HEK293 (cell line): Measurements from ENCODE around the gene UNG.

Experiments used
- CTCF ChIA-PET: fragments of 350-600 bp; formaldehyde crosslinking; extraction: SDS; loops from one replicate; lab custom pipeline; 2021; ENCODE audit warnings: antibody characterized with exemption; lab: Yijun Ruan, JAX
- POLR2A ChIA-PET: fragments of 300-600 bp; formaldehyde crosslinking; extraction: SDS; loops from one replicate; lab custom pipeline; 2020; ENCODE audit warnings: antibody characterized with exemption, inconsistent platforms; lab: Yijun Ruan, JAX
- H3K27ac ChIP-seq: fragments of 200-500 bp; sonication (Bioruptor generic); 2 replicates; pipeline ENCODE4 v1.5.1; 2014; ENCODE audit warnings: low read depth, low read length, control low read depth, inconsistent platforms; ENCODE audit errors: extremely low read depth
- H3K36me3 ChIP-seq, 2 experiments: fragments of 200-500 bp in 1 of 2; sonication (Bioruptor generic) in 1 of 2; 1 replicate in 1 of 2; 2 replicates in 1 of 2; pipeline ENCODE4 v1.5.1; 2014 to 2017; ENCODE audit warnings: inconsistent platforms in 2 of 2, low read length in 2 of 2; ENCODE audit not compliant: control insufficient read depth in 2 of 2, insufficient read depth in 1 of 2
- H3K4me1 ChIP-seq: fragments of 200-500 bp; sonication (Bioruptor generic); 2 replicates; pipeline ENCODE4 v1.5.1; 2014; ENCODE audit warnings: mild to moderate bottlenecking, low read length, inconsistent platforms; ENCODE audit not compliant: control insufficient read depth, insufficient read depth
- H3K4me3 ChIP-seq: 2 replicates; pipeline ENCODE4 v1.5.1; 2011; ENCODE audit warnings: low read depth, mild to moderate bottlenecking, control low read depth, low read length, moderate library complexity
- H3K9me3 ChIP-seq: fragments of 200-500 bp; sonication (Bioruptor generic); 2 replicates; pipeline ENCODE4 v1.5.1; 2014; ENCODE audit warnings: low read depth, low read length, inconsistent platforms; ENCODE audit not compliant: control insufficient read depth, insufficient read depth
- GLIS1 ChIP-seq: fragments of 450-650 bp; formaldehyde crosslinking; IDR thresholded peaks from 2 replicates; pipeline ENCODE4 v1.5.1; 2016; ENCODE audit warnings: missing biosample characterization, missing genetic modification characterization
- HIC1 ChIP-seq: fragments of 450-650 bp; formaldehyde crosslinking; IDR thresholded peaks from 2 replicates; pipeline ENCODE4 v1.5.1; 2016; ENCODE audit warnings: missing biosample characterization, missing genetic modification characterization
- KLF16 ChIP-seq: fragments of 450-650 bp; formaldehyde crosslinking; IDR thresholded peaks from 2 replicates; pipeline ENCODE4 v1.5.1; 2017; ENCODE audit warnings: missing biosample characterization, missing genetic modification characterization
- KLF9 ChIP-seq: fragments of 450-650 bp; formaldehyde crosslinking; IDR thresholded peaks from 2 replicates; pipeline ENCODE4 v1.5.1; 2016; ENCODE audit warnings: missing biosample characterization, missing genetic modification characterization, low read depth
- MYNN ChIP-seq: fragments of 450-650 bp; formaldehyde crosslinking; IDR thresholded peaks from 2 replicates; pipeline ENCODE4 v1.5.1; 2016; ENCODE audit warnings: missing biosample characterization, missing genetic modification characterization, borderline replicate concordance
- TCF7L2 ChIP-seq: IDR thresholded peaks from 2 replicates; pipeline ENCODE4 v1.6.1; 2011; ENCODE audit warnings: low read depth, mild to moderate bottlenecking, inconsistent platforms, low read length, moderate library complexity, borderline replicate concordance
- ZBTB20 ChIP-seq: fragments of 450-650 bp; formaldehyde crosslinking; IDR thresholded peaks from 2 replicates; pipeline ENCODE4 v1.5.1; 2016; ENCODE audit warnings: missing biosample characterization, missing genetic modification characterization
- ZFP41 ChIP-seq: fragments of 450-650 bp; formaldehyde crosslinking; IDR thresholded peaks from 2 replicates; pipeline ENCODE4 v1.5.1; 2016; ENCODE audit warnings: missing biosample characterization, missing genetic modification characterization, borderline replicate concordance
- ZNF133 ChIP-seq: fragments of 450-650 bp; formaldehyde crosslinking; IDR thresholded peaks from 2 replicates; pipeline ENCODE4 v1.5.1; 2016; ENCODE audit warnings: missing biosample characterization, missing genetic modification characterization
- ZNF146 ChIP-seq: fragments of 450-650 bp; formaldehyde crosslinking; IDR thresholded peaks from 2 replicates; pipeline ENCODE4 v1.5.1; 2016; ENCODE audit warnings: missing biosample characterization, missing genetic modification characterization
- ZNF174 ChIP-seq: fragments of 450-650 bp; formaldehyde crosslinking; IDR thresholded peaks from 2 replicates; pipeline ENCODE4 v1.5.0; 2017; ENCODE audit warnings: missing biosample characterization, mild to moderate bottlenecking, missing genetic modification characterization
- ZNF202 ChIP-seq: fragments of 450-650 bp; formaldehyde crosslinking; IDR thresholded peaks from 2 replicates; pipeline ENCODE4 v1.5.1; 2016; ENCODE audit warnings: missing biosample characterization, missing genetic modification characterization, borderline replicate concordance
- ZNF23 ChIP-seq: fragments of 450-650 bp; formaldehyde crosslinking; IDR thresholded peaks from 2 replicates; pipeline ENCODE4 v1.5.1; 2016; ENCODE audit warnings: missing biosample characterization, missing genetic modification characterization, borderline replicate concordance
- ZNF292 ChIP-seq: fragments of 450-650 bp; formaldehyde crosslinking; IDR thresholded peaks from 2 replicates; pipeline ENCODE4 v1.5.1; 2016; ENCODE audit warnings: low read depth, missing biosample characterization, missing genetic modification characterization, borderline replicate concordance
- ZNF404 ChIP-seq: fragments of 450-650 bp; formaldehyde crosslinking; IDR thresholded peaks from 2 replicates; pipeline ENCODE4 v1.5.1; 2017; ENCODE audit warnings: missing biosample characterization, missing genetic modification characterization
- ZNF48 ChIP-seq: fragments of 450-650 bp; formaldehyde crosslinking; IDR thresholded peaks from 2 replicates; pipeline ENCODE4 v1.5.1; 2016; ENCODE audit warnings: missing biosample characterization, missing genetic modification characterization
- ZNF530 ChIP-seq: fragments of 450-650 bp; formaldehyde crosslinking; IDR thresholded peaks from 2 replicates; pipeline ENCODE4 v1.5.1; 2016; ENCODE audit warnings: low read depth, missing biosample characterization, missing genetic modification characterization
- ZNF549 ChIP-seq: fragments of 450-650 bp; IDR thresholded peaks from 2 replicates; pipeline ENCODE4 v1.5.1; 2018; ENCODE audit warnings: missing biosample characterization, missing genetic modification characterization, mild to moderate bottlenecking, inconsistent platforms, moderate library complexity
- ZNF585B ChIP-seq: fragments of 450-650 bp; formaldehyde crosslinking; IDR thresholded peaks from 2 replicates; pipeline ENCODE4 v1.5.1; 2016; ENCODE audit warnings: missing biosample characterization, missing genetic modification characterization
- ZNF624 ChIP-seq: fragments of 450-650 bp; formaldehyde crosslinking; IDR thresholded peaks from 2 replicates; pipeline ENCODE4 v1.5.1; 2017; ENCODE audit warnings: missing biosample characterization, missing genetic modification characterization
- ZNF626 ChIP-seq: fragments of 450-650 bp; sonication (Bioruptor Pico); formaldehyde crosslinking; IDR thresholded peaks from 2 replicates; pipeline ENCODE4 v1.5.1; 2018; ENCODE audit warnings: missing biosample characterization, missing genetic modification characterization, inconsistent platforms
- TF ChIP-seq, protein P1 (sequence below): fragments of 450-650 bp; formaldehyde crosslinking; IDR thresholded peaks from 2 replicates; pipeline ENCODE4 v1.5.1; 2016; ENCODE audit warnings: missing biosample characterization, missing genetic modification characterization
- TF ChIP-seq, protein P2 (sequence below): fragments of 450-650 bp; formaldehyde crosslinking; IDR thresholded peaks from 2 replicates; pipeline ENCODE4 v1.5.0; 2017; ENCODE audit warnings: missing biosample characterization, missing genetic modification characterization, borderline replicate concordance
- TF ChIP-seq, protein P3 (sequence below): fragments of 450-650 bp; formaldehyde crosslinking; IDR thresholded peaks from 2 replicates; pipeline ENCODE4 v1.5.1; 2017; ENCODE audit warnings: missing biosample characterization, missing genetic modification characterization

Gene UNG

DNA sequence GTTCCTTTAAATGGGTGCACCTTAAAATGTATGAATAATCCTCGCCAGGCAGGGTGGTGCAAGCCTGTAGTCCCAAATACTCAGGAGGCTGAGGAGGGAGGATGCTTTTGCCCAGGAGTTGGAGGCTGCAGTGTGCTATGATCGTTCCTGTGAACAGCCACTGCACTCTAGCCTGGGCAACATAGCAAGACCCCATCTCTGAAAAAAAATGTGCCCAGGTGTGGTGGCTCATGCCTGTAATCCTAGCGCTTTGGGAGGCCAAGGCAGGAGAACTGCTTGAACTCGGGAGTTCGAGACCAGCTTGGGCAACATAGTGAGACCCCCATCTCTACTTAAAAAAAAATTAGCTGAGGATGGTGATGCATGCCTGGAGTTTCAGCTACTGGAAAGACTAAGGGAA is 58.6 kb downstream of the UNG start (continued):
- 0 out of 2 replicates have a peak, but pooled peaks have one; percentile 49 for TF ChIP-seq ZBTB20 (tag by site-specific recombination)
- TF ChIP-seq KLF16 = no peak
- TF ChIP-seq KLF9 (tag by site-specific recombination) = no peak

DNA sequence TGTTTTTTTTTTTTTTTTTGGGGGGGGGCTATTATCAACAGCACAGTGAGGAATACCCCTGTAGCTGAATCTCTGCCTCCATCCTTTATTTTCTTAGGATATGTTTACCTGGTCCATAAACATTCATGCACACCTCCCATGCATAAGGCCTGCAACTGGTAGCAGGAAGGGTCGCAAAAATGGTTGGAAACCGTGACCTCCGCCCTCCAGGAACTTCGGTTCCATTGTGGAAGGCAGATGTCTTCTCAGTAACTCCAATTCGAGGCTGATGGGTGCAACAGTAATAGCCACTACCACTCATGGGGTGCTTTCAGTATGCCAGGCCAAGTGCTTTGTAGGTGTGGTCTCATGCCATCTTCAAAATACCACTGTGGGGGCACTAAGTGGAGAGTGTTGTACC is 59.2 kb downstream of the UNG start:
- POLR2A ChIA-PET = no interaction called here

GRCh38 chr12:109157986-109158385 is 60.6 kb downstream of the UNG start:
- no peak overlapping the region for H3K4me3 ChIP-seq
- ChIA-PET CTCF (no interaction called here), POLR2A (no interaction called here)
- TF ChIP-seq, protein P1, sequence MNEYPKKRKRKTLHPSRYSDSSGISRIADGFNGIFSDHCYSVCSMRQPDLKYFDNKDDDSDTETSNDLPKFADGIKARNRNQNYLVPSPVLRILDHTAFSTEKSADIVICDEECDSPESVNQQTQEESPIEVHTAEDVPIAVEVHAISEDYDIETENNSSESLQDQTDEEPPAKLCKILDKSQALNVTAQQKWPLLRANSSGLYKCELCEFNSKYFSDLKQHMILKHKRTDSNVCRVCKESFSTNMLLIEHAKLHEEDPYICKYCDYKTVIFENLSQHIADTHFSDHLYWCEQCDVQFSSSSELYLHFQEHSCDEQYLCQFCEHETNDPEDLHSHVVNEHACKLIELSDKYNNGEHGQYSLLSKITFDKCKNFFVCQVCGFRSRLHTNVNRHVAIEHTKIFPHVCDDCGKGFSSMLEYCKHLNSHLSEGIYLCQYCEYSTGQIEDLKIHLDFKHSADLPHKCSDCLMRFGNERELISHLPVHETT (tag by site-specific recombination) = no peak
- TF ChIP-seq MYNN = no peak
- TF ChIP-seq ZNF174 (tag by site-specific recombination) = no peak
- no peak for TF ChIP-seq ZNF292 (tag by site-specific recombination)
- TF ChIP-seq, protein P2, sequence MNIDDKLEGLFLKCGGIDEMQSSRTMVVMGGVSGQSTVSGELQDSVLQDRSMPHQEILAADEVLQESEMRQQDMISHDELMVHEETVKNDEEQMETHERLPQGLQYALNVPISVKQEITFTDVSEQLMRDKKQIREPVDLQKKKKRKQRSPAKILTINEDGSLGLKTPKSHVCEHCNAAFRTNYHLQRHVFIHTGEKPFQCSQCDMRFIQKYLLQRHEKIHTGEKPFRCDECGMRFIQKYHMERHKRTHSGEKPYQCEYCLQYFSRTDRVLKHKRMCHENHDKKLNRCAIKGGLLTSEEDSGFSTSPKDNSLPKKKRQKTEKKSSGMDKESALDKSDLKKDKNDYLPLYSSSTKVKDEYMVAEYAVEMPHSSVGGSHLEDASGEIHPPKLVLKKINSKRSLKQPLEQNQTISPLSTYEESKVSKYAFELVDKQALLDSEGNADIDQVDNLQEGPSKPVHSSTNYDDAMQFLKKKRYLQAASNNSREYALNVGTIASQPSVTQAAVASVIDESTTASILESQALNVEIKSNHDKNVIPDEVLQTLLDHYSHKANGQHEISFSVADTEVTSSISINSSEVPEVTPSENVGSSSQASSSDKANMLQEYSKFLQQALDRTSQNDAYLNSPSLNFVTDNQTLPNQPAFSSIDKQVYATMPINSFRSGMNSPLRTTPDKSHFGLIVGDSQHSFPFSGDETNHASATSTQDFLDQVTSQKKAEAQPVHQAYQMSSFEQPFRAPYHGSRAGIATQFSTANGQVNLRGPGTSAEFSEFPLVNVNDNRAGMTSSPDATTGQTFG (tag by site-specific recombination) = no peak
- TF ChIP-seq GLIS1 (tag by site-specific recombination) = no peak
- TF ChIP-seq, protein P3, sequence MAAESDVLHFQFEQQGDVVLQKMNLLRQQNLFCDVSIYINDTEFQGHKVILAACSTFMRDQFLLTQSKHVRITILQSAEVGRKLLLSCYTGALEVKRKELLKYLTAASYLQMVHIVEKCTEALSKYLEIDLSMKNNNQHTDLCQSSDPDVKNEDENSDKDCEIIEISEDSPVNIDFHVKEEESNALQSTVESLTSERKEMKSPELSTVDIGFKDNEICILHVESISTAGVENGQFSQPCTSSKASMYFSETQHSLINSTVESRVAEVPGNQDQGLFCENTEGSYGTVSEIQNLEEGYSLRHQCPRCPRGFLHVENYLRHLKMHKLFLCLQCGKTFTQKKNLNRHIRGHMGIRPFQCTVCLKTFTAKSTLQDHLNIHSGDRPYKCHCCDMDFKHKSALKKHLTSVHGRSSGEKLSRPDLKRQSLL (tag by site-specific recombination) = no peak
- TF ChIP-seq ZNF530 (tag by site-specific recombination) = no peak
- no peak for TF ChIP-seq TCF7L2
- TF ChIP-seq ZNF146 (tag by site-specific recombination) = no peak
- H3K9me3 ChIP-seq = no peaks in the 10 kb centered on the region
- no peak overlapping the region for H3K27ac ChIP-seq
- no peaks in the 10 kb centered on the region; a peak in 1 of 3 replicates for H3K36me3 ChIP-seq
- peaks cover 8% of the 10 kb centered on the region; the same call in 1 of the 2 replicates for H3K4me1 ChIP-seq

More for the DNA sequence above, 59.2 kb downstream of the UNG start:
- peaks cover 8% of the 10 kb centered on the region; the same call in 1 of the 2 replicates for H3K4me1 ChIP-seq
- TF ChIP-seq ZNF624 (tag by site-specific recombination) (no peak), ZNF202 (tag by site-specific recombination) (no peak), ZNF549 (tag by site-specific recombination) (no peak), ZNF133 (tag by site-specific recombination) (no peak), ZNF404 (tag by site-specific recombination) (no peak), ZNF626 (no peak), ZFP41 (tag by site-specific recombination) (no peak), ZNF585B (no peak), HIC1 (no peak), ZNF48 (no peak), ZNF23 (tag by site-specific recombination) (no peak)
- TF ChIP-seq, all 188 proteins: peak for 0
- no peaks in the 10 kb centered on the region for H3K9me3 ChIP-seq
- no peak overlapping the region for H3K4me3 ChIP-seq
- no peak overlapping the region for H3K27ac ChIP-seq
- no peaks in the 10 kb centered on the region for H3K36me3 ChIP-seq
- CTCF ChIA-PET = interaction anchor here (1.3 kb wide), 1 partner anchor 108 kb away, joined by 6 read pairs; no protein-coding TSS in a partner anchor
